Ishikawa (cell line): ENCODE data around the gene HSD17B12.
A peak's percentile ranks its signal among the peaks of the same experiment; 100 is the strongest.

ENCODE experiments used
- CEBPB ChIP-seq: IDR thresholded peaks from 2 replicates; pipeline ENCODE4 v1.6.1; 2012
- CREB1 ChIP-seq: IDR thresholded peaks from 2 replicates; pipeline ENCODE4 v1.6.1; 2012; ENCODE audit warnings: low read depth
- EGR1 ChIP-seq: IDR thresholded peaks from 2 replicates; pipeline ENCODE4 v1.6.1; 2012
- EP300 ChIP-seq: IDR thresholded peaks from 2 replicates; pipeline ENCODE4 v1.6.1; 2012; ENCODE audit warnings: borderline replicate concordance
- FOXM1 ChIP-seq: IDR thresholded peaks from 2 replicates; pipeline ENCODE4 v1.6.1; 2012; ENCODE audit warnings: low read depth, borderline replicate concordance
- NFIC ChIP-seq: IDR thresholded peaks from 2 replicates; pipeline ENCODE4 v1.6.1; 2012
- RAD21 ChIP-seq: IDR thresholded peaks from 2 replicates; pipeline ENCODE4 v1.6.1; 2012; ENCODE audit warnings: low read depth
- TAF1 ChIP-seq: IDR thresholded peaks from 2 replicates; pipeline ENCODE4 v1.6.1; 2012; ENCODE audit warnings: low read depth, mild to moderate bottlenecking
- TCF12 ChIP-seq: IDR thresholded peaks from 2 replicates; pipeline ENCODE4 v1.6.1; 2012; ENCODE audit warnings: low read depth
- TEAD4 ChIP-seq: IDR thresholded peaks from 2 replicates; pipeline ENCODE4 v1.6.1; 2012
- YY1 ChIP-seq: IDR thresholded peaks from 2 replicates; pipeline ENCODE4 v1.6.1; 2012; ENCODE audit warnings: low read depth
- ZBTB7A ChIP-seq: IDR thresholded peaks from 2 replicates; pipeline ENCODE4 v1.6.1; 2012; ENCODE audit warnings: low read depth
- TF ChIP-seq, protein P1 (sequence below): IDR thresholded peaks from 2 replicates; pipeline ENCODE4 v1.6.1; 2012; ENCODE audit warnings: low read depth, mild to moderate bottlenecking
- TF ChIP-seq, protein P2 (sequence below): IDR thresholded peaks from 2 replicates; pipeline ENCODE4 v1.6.1; 2012
- TF ChIP-seq, protein P3 (sequence below): IDR thresholded peaks from 2 replicates; pipeline ENCODE4 v1.6.1; 2012

HSD17B12 gene

GRCh38 chr11:43852057-43852636 is 171.6 kb downstream of the HSD17B12 start:
- TF ChIP-seq NFIC = no peak
- TF ChIP-seq RAD21 = peak; percentile 80

DNA sequence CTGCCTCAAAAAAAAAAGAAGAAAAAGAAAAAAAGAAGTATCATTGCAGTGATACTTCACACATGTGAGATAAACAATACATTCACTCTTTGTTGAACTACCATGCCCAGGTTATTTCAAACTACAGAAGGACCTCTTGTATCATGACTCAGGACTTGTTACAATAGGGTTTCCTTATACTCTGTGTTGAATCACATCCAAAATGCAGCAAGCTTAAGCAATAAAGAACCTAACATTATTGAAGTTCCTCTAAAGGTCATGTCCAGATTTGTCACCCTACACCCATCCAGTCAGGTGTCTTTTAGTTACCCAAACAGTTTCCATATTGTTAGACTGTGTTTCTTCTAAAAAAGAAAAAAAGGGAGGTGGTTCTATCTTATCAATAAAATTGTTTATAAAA is 173.2 kb downstream of the HSD17B12 start:
- TF ChIP-seq, protein P1, sequence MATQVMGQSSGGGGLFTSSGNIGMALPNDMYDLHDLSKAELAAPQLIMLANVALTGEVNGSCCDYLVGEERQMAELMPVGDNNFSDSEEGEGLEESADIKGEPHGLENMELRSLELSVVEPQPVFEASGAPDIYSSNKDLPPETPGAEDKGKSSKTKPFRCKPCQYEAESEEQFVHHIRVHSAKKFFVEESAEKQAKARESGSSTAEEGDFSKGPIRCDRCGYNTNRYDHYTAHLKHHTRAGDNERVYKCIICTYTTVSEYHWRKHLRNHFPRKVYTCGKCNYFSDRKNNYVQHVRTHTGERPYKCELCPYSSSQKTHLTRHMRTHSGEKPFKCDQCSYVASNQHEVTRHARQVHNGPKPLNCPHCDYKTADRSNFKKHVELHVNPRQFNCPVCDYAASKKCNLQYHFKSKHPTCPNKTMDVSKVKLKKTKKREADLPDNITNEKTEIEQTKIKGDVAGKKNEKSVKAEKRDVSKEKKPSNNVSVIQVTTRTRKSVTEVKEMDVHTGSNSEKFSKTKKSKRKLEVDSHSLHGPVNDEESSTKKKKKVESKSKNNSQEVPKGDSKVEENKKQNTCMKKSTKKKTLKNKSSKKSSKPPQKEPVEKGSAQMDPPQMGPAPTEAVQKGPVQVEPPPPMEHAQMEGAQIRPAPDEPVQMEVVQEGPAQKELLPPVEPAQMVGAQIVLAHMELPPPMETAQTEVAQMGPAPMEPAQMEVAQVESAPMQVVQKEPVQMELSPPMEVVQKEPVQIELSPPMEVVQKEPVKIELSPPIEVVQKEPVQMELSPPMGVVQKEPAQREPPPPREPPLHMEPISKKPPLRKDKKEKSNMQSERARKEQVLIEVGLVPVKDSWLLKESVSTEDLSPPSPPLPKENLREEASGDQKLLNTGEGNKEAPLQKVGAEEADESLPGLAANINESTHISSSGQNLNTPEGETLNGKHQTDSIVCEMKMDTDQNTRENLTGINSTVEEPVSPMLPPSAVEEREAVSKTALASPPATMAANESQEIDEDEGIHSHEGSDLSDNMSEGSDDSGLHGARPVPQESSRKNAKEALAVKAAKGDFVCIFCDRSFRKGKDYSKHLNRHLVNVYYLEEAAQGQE = no peak
- TF ChIP-seq CREB1 (no peak), YY1 (no peak)
- TF ChIP-seq, protein P2, sequence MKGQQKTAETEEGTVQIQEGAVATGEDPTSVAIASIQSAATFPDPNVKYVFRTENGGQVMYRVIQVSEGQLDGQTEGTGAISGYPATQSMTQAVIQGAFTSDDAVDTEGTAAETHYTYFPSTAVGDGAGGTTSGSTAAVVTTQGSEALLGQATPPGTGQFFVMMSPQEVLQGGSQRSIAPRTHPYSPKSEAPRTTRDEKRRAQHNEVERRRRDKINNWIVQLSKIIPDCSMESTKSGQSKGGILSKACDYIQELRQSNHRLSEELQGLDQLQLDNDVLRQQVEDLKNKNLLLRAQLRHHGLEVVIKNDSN = no peak

DNA sequence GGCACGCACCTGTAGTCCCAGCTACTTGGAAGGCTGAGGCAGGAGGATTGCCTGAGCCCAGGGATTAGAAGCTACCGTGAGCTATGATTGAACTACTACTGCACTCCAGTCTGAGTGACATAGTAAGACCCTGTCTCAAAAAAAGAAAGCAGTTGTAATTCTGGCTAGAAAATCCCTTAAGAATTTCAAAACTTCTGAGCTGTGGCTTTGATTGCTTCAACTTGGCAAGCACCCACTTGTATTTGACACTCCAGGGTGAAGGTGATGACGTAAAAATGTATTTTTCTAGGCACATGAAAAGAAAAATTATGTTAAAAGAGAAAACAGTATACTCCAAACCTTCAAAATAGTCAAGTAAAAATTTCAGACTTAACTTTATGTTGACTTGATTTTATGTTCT is 176.5 kb downstream of the HSD17B12 start:
- TF ChIP-seq TAF1 (no peak), TCF12 (no peak), ZBTB7A (no peak), EP300 (no peak), FOXM1 (no peak), NFIC (no peak), RAD21 (no peak), TEAD4 (no peak), CREB1 (no peak), CEBPB (no peak), EGR1 (no peak), YY1 (no peak)
- TF ChIP-seq, protein P1 = no peak
- TF ChIP-seq, protein P2 = no peak
- TF ChIP-seq, protein P3, sequence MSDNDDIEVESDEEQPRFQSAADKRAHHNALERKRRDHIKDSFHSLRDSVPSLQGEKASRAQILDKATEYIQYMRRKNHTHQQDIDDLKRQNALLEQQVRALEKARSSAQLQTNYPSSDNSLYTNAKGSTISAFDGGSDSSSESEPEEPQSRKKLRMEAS = no peak

DNA sequence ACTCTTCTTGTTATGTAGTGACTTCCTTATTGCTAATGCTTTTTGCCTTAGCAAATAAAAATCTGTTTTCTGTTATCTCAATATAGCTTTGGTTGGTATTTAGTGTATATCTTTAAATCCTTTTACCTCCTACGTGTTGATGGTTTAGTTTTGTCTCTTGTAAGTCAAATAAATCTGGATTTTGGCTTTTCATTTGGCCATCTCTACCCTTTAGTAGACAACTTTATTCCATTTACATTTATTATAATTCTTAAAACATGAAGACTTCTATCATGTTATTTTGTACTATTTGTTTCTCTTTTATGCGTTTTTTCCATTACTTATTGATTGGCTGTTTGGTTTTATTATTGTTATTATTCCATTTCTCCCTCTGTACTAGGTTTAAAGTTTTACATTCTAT is 180.6 kb downstream of the HSD17B12 start:
- TF ChIP-seq TCF12 (no peak), TEAD4 (no peak), EP300 (no peak), EGR1 (no peak), CREB1 (no peak), RAD21 (no peak), NFIC (no peak), CEBPB (no peak), YY1 (no peak), TAF1 (no peak), ZBTB7A (no peak)
- TF ChIP-seq, protein P1 = no peak
- TF ChIP-seq, protein P3 = no peak
- TF ChIP-seq, protein P2 = no peak

- TF ChIP-seq RAD21 (no peak), ZBTB7A (no peak), CEBPB (no peak), TAF1 (no peak), YY1 (no peak), TCF12 (no peak), NFIC (no peak), EP300 (no peak), EGR1 (no peak)
- TF ChIP-seq, protein P2 = no peak
- TF ChIP-seq, protein P3 = no peak
Observed at GRCh38 chr11:43866520-43866919, 186.0 kb downstream of the HSD17B12 start.
